ENCODE results near the gene PPP1R9B. TPM values are rescaled to one million over a fixed set of nuclear protein-coding genes. Genes with fewer than 3 reads are reported as not detected.
A peak's percentile ranks its signal among the peaks of the same experiment; 100 is the strongest.

Gene PPP1R9B
- total RNA-seq, 1 donor from 2014 or later: 16.6 TPM

DNA sequence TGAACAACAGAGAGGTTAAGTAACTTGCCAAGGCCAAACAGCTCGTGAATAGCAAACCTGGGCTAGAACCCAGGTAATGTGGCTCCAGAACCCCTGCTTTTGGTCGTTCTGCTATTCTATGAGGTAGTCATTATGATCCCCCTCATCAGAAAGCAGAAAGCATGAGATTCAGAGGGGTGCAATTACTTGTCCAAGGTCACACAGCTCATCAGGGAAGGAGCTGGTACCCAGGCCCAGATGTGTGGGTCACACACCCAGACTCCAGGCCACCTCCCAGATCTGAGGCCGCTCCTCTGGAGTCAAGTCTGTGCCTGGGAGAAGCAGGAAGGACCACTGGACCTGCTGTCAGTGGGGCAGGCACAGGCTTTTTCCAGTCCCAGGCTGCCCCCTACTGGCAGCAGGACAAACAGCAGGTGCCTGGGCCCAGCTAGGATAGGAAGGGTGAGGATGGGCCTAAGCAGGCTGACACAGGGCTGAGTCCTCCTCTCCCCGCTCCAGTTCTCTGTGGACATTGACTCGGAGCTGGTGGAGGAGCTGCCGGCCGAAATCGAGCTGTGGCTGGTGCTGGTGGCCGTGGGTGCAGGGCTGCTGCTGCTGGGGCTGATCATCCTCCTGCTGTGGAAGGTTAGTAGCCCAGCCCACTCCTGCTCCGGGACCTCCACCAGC, 63.1 kb downstream of the PPP1R9B start:
- DNase-seq (ENCODE audit: low read depth) (peak; percentile 53), FAIRE-seq (no peak)
- no peaks in the 10 kb centered on the region for H3K27me3 ChIP-seq (ENCODE audit: control insufficient read depth, insufficient read depth, low read length)
- H3K4me3 ChIP-seq (ENCODE audit: low read depth, low read length): no peak overlapping the region
- H3K36me3 ChIP-seq (ENCODE audit: control insufficient read depth, insufficient read depth, low read length): peaks cover 19% of the 10 kb centered on the region
- TF ChIP-seq, protein P1, sequence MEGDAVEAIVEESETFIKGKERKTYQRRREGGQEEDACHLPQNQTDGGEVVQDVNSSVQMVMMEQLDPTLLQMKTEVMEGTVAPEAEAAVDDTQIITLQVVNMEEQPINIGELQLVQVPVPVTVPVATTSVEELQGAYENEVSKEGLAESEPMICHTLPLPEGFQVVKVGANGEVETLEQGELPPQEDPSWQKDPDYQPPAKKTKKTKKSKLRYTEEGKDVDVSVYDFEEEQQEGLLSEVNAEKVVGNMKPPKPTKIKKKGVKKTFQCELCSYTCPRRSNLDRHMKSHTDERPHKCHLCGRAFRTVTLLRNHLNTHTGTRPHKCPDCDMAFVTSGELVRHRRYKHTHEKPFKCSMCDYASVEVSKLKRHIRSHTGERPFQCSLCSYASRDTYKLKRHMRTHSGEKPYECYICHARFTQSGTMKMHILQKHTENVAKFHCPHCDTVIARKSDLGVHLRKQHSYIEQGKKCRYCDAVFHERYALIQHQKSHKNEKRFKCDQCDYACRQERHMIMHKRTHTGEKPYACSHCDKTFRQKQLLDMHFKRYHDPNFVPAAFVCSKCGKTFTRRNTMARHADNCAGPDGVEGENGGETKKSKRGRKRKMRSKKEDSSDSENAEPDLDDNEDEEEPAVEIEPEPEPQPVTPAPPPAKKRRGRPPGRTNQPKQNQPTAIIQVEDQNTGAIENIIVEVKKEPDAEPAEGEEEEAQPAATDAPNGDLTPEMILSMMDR (IDR thresholded peaks at IDR 0.05; ENCODE audit: insufficient read depth, low read length, severe bottlenecking): peak; percentile 95

Other genes with a start within 250 kb of the PPP1R9B start
- not detected in 2 replicates for gene DLX4, start 181.5 kb downstream of the PPP1R9B start, total RNA-seq
- gene DLX3, start 155.5 kb downstream of the PPP1R9B start, total RNA-seq: 0.13 TPM in 1 of 2 replicates, not detected in the other
- 413 and 633 TPM in 2 replicates for gene ITGA3, start 94.6 kb downstream of the PPP1R9B start, total RNA-seq
- gene PDK2, start 55.3 kb downstream of the PPP1R9B start, total RNA-seq: 0.79 and 3.5 TPM in 2 replicates
- gene SAMD14, start 20.5 kb downstream of the PPP1R9B start, total RNA-seq: under 0.01 and 0.26 TPM in 2 replicates
- 0.13 TPM in 1 of 2 replicates, not detected in the other for gene SGCA, start 15.3 kb upstream of the PPP1R9B start, total RNA-seq
- 10.5 and 15.3 TPM in 2 replicates for gene COL1A1, start 51.0 kb upstream of the PPP1R9B start, total RNA-seq
- 0.26 and 0.64 TPM in 2 replicates for gene TMEM92, start 123.8 kb upstream of the PPP1R9B start, total RNA-seq
- gene XYLT2, start 195.4 kb upstream of the PPP1R9B start, total RNA-seq: 19.5 and 26.6 TPM in 2 replicates
- gene MRPL27, start 222.5 kb upstream of the PPP1R9B start, total RNA-seq: 92.6 and 117 TPM in 2 replicates
- gene EME1, start 222.6 kb upstream of the PPP1R9B start, total RNA-seq: 0.13 and 0.53 TPM in 2 replicates
- gene LRRC59, start 246.8 kb upstream of the PPP1R9B start, total RNA-seq: 235 and 279 TPM in 2 replicates

Measured in bronchial epithelial cell (primary cell).